ENCODE measurements around the gene COMMD2.

Gene COMMD2

DNA sequence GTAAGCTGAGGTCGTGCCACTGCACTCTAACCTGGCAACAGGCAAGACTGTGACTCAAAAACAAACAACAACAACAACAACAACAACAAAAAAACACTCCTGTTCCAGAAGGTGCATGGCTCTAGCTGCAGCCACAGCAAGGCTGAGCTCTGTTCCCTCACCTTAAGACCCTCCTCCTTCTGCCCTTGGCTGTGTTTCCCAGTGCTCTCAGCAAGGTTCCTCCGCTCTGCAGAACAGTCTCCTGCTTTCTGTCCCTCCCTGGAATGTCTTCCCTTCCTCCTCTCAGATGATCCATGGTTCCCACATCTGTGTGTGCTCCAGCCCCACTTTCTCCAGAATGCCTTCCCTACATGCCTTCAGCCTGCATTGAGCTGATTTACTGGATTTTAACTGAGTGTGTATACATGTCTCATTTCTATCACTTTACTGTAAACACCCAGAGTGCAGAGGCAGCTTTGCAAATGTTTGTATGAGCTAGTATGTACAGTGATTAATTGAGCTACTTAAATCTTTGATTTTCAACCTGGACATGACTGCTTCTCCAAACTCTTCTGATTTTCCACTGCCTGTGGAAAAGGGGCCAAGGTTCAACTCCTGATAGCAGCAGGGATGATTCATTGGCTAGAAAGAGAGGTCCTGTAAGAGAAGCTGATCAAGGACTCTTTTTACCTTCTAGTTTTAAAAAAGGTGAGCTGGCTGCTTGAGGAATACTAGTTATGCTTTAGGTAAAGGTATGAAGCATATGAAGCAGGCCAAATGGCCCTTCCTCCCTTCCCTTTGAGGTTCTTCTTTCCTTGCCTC is 25.3 kb upstream of the COMMD2 start:
- H3K4me3 ChIP-seq (ENCODE audit: low read length): no peak overlapping the region
- H3K4me2 ChIP-seq (ENCODE audit: low read length): no peak overlapping the region
- no peaks in the 10 kb centered on the region for H3K79me2 ChIP-seq (ENCODE audit: control insufficient read depth, low read length)
- H3K9me2 ChIP-seq (replicated peaks; ENCODE audit: control insufficient read depth, low read length): no peaks in the 10 kb centered on the region
- no peaks in the 10 kb centered on the region for H4K20me1 ChIP-seq (ENCODE audit: control insufficient read depth, insufficient read depth, low read depth, low read length)
- no peaks in the 10 kb centered on the region for H3K36me3 ChIP-seq (ENCODE audit: control insufficient read depth, low read length)
- no peaks in the 10 kb centered on the region for H3K27me3 ChIP-seq (ENCODE audit: control insufficient read depth, low read length)
- H3K27ac ChIP-seq (ENCODE audit: low read depth, low read length): no peak overlapping the region
- no peak for TF ChIP-seq EZH2phosphoT487 (IDR thresholded peaks at IDR 0.05; ENCODE audit: borderline replicate concordance, low read length)
- 0 out of 2 replicates have a peak, but pooled peaks cover 3% of the 10 kb centered on the region for H3F3A ChIP-seq (ENCODE audit: control insufficient read depth, insufficient read depth)
- peaks cover 28% of the 10 kb centered on the region for H3K4me1 ChIP-seq (ENCODE audit: control insufficient read depth, low read length)
- no peaks in the 10 kb centered on the region for H3K9me3 ChIP-seq (ENCODE audit: control insufficient read depth, insufficient read depth, low read length)

DNA sequence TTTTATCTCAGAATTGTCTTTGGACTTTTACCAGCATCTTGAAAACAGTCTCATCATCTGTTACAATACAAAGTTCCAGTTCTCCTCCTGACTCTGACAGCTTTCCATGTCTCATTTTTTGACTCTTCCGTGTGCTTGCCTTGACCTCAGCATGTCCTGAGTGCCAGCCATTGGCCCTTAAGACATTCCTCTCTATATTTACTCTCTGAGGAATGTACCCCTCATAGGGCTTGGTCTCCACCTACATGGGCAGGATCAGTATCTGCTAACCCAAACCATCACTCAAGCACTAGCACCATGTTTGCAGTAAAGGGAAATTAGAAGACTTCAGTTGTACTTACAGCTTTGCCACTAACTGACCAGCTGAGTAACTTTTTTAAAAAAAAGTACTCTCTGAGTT is 23.9 kb upstream of the COMMD2 start:
- Histone ChIP-seq H3K27ac (ENCODE audit: low read depth, low read length) (no peak overlapping the region), H3K9me3 (ENCODE audit: control insufficient read depth, insufficient read depth, low read length) (no peaks in the 10 kb centered on the region), H3K36me3 (ENCODE audit: control insufficient read depth, low read length) (no peaks in the 10 kb centered on the region), H3K4me2 (ENCODE audit: low read length) (no peak overlapping the region), H3K27me3 (ENCODE audit: control insufficient read depth, low read length) (0 out of 2 replicates have a peak, but pooled peaks cover 3% of the 10 kb centered on the region), H3K4me3 (ENCODE audit: low read length) (no peak overlapping the region), H3K9me2 (replicated peaks; ENCODE audit: control insufficient read depth, low read length) (no peaks in the 10 kb centered on the region), H3K79me2 (ENCODE audit: control insufficient read depth, low read length) (no peaks in the 10 kb centered on the region), H3K4me1 (ENCODE audit: control insufficient read depth, low read length) (peaks cover 15% of the 10 kb centered on the region), H3F3A (ENCODE audit: control insufficient read depth, insufficient read depth) (0 out of 2 replicates have a peak, but pooled peaks cover 3% of the 10 kb centered on the region), H4K20me1 (ENCODE audit: control insufficient read depth, insufficient read depth, low read depth, low read length) (no peaks in the 10 kb centered on the region)
- no peak for TF ChIP-seq EZH2phosphoT487 (IDR thresholded peaks at IDR 0.05; ENCODE audit: borderline replicate concordance, low read length)
- TF ChIP-seq, protein P1, sequence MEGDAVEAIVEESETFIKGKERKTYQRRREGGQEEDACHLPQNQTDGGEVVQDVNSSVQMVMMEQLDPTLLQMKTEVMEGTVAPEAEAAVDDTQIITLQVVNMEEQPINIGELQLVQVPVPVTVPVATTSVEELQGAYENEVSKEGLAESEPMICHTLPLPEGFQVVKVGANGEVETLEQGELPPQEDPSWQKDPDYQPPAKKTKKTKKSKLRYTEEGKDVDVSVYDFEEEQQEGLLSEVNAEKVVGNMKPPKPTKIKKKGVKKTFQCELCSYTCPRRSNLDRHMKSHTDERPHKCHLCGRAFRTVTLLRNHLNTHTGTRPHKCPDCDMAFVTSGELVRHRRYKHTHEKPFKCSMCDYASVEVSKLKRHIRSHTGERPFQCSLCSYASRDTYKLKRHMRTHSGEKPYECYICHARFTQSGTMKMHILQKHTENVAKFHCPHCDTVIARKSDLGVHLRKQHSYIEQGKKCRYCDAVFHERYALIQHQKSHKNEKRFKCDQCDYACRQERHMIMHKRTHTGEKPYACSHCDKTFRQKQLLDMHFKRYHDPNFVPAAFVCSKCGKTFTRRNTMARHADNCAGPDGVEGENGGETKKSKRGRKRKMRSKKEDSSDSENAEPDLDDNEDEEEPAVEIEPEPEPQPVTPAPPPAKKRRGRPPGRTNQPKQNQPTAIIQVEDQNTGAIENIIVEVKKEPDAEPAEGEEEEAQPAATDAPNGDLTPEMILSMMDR (IDR thresholded peaks at IDR 0.05; ENCODE audit: low read depth, low read length, poor library complexity, severe bottlenecking): no peak

DNA sequence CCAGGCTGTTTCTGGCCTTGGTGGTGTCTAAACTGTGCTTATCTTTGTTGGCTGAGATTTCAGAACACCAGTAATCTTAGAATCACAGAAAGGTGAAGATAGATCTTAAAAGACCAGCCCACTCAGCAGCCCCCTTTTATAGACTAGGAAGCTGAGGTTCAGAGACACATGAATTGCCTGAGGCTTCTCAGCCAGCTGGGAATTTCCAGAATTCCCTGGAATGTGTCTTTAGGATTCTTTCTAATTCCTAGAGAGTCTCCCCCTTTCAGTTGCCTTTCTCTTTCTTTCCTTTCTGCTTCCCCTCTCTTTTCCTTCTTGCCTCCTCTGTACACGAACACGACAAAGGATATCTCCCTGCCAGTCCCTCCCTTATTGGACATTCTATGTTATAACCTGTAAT is 20.6 kb upstream of the COMMD2 start:
- H3K4me3 ChIP-seq (ENCODE audit: low read length): no peak overlapping the region
- H3K36me3 ChIP-seq (ENCODE audit: control insufficient read depth, low read length): no peaks in the 10 kb centered on the region
- 0 out of 2 replicates have a peak, but pooled peaks cover 4% of the 10 kb centered on the region for H3K27me3 ChIP-seq (ENCODE audit: control insufficient read depth, low read length)
- H3K79me2 ChIP-seq (ENCODE audit: control insufficient read depth, low read length): no peaks in the 10 kb centered on the region
- H3K27ac ChIP-seq (ENCODE audit: low read depth, low read length): no peak overlapping the region
- H3K4me2 ChIP-seq (ENCODE audit: low read length): no peak overlapping the region
- no peaks in the 10 kb centered on the region for H4K20me1 ChIP-seq (ENCODE audit: control insufficient read depth, insufficient read depth, low read depth, low read length)
- no peaks in the 10 kb centered on the region for H3K4me1 ChIP-seq (ENCODE audit: control insufficient read depth, low read length)
- no peaks in the 10 kb centered on the region for H3K9me3 ChIP-seq (ENCODE audit: control insufficient read depth, insufficient read depth, low read length)
- H3K9me2 ChIP-seq (replicated peaks; ENCODE audit: control insufficient read depth, low read length): no peaks in the 10 kb centered on the region
- no peaks in the 10 kb centered on the region for H3F3A ChIP-seq (ENCODE audit: control insufficient read depth, insufficient read depth)
- no peak for TF ChIP-seq EZH2phosphoT487 (IDR thresholded peaks at IDR 0.05; ENCODE audit: borderline replicate concordance, low read length)
- TF ChIP-seq, protein P1 (IDR thresholded peaks at IDR 0.05; ENCODE audit: low read depth, low read length, poor library complexity, severe bottlenecking): no peak

DNA sequence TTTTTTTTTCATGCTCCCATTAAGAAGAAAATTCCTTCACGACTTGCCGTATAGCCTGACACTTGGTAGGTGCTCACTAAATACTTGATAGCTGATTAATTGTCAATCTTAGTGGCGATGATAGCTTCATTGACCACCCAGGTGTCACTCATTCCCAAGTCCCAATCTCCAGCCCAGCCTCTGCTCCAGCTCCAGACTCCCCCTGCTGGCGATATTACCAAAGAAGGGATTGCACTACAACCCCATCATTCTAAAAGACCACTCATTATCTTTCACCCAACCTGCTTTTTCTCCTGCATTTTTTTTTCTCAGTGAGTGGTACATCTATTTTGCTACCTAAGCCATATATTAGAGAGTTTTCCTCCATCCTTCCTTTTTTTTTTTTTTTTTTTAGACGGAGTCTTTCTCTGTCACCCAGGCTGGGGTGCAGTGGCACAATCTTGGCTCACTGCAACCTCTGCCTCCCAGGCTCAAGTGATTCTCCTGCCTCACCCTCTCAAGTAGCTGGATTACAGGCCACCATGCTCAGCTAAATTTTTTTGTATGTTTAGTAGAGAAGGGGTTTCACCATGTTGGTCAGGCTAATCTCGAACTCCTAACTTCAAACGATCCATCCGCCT is 19.5 kb upstream of the COMMD2 start:
- TF ChIP-seq, protein P1 (IDR thresholded peaks at IDR 0.05; ENCODE audit: low read depth, low read length, poor library complexity, severe bottlenecking): peak; percentile 82
- TF ChIP-seq EZH2phosphoT487 (IDR thresholded peaks at IDR 0.05; ENCODE audit: borderline replicate concordance, low read length): no peak
- Histone ChIP-seq H3K9me3 (ENCODE audit: control insufficient read depth, insufficient read depth, low read length) (no peaks in the 10 kb centered on the region), H3K4me2 (ENCODE audit: low read length) (no peak overlapping the region), H4K20me1 (ENCODE audit: control insufficient read depth, insufficient read depth, low read depth, low read length) (no peaks in the 10 kb centered on the region), H3K79me2 (ENCODE audit: control insufficient read depth, low read length) (no peaks in the 10 kb centered on the region), H3K4me1 (ENCODE audit: control insufficient read depth, low read length) (no peaks in the 10 kb centered on the region), H3F3A (ENCODE audit: control insufficient read depth, insufficient read depth) (no peaks in the 10 kb centered on the region), H3K27ac (ENCODE audit: low read depth, low read length) (no peak overlapping the region), H3K27me3 (ENCODE audit: control insufficient read depth, low read length) (0 out of 2 replicates have a peak, but pooled peaks cover 4% of the 10 kb centered on the region), H3K9me2 (replicated peaks; ENCODE audit: control insufficient read depth, low read length) (no peaks in the 10 kb centered on the region), H3K4me3 (ENCODE audit: low read length) (no peak overlapping the region), H3K36me3 (ENCODE audit: control insufficient read depth, low read length) (no peaks in the 10 kb centered on the region)

Data from DOHH2 (cell line).